ENCODE results near the gene CFAP58.

CFAP58 gene

DNA sequence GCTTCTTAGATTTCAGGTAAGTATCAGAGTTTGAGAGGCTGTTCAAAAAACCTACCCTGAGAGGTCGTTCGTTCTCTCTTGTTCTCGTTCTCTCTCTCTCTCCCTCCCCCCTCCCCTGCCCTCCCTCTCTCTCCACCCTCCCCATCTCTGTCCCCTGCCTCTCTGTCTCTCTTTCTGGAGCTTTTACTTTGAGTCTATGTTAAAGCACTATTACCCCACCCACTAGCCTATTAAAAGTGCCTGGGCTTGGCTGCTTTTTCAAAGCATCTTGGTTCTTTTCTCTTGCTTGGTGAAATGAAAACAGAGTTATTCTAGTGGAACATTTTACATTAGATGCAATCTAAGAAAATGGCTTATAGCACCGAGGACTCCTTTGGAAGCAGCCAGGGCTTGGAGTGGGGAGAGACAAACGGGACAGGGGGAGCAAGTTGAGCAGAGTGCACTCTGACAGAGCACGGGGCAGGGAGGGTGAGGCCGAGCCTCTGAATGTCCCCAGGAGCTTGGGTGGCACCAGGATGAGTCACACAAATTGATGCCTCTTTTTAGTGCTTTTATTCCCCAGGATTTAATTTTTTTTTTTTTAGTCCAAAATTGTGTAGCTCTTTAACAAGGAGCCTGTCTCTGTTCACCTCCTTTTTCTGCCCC is 134.3 kb downstream of the CFAP58 start:
- DNase-seq, result no peak

- DNase-seq, result no peak
These were observed 134.8 kb downstream of the CFAP58 start for GRCh38 chr10:104488439-104488832.

DNA sequence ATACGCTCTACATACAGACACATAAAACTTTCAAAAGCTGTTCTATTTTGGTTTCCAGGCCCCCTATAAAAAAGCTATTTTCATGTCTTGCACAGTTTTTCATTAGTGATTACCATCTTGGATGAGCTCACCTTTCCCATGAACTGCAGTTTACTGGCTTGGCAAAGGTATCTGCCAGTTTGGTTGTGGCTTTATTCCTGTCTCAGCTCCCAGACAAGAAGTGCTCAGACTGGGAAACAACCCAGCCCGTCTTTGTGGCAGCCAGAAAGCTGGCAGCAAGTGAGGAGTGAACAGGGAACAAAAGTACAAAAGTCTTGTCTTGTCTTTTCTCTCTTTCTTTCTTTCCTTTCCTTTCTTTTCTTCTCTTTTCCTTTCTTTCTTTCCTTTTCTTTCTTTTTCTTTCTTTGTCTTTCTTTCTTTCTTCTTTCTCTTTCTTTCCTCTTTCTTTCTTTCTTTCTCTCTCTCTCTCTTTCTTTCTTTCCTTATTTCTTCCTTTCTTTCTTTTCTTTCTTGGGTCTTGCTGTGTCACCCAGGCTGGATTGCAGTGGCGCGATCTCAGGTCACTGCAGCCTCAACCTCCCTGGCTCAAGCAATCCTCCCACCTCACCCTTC is 138.8 kb downstream of the CFAP58 start:
- DNase-seq, result no peak

- DNase-seq, result no peak
These were observed 144.9 kb downstream of the CFAP58 start for GRCh38 chr10:104498347-104499081.

DNA sequence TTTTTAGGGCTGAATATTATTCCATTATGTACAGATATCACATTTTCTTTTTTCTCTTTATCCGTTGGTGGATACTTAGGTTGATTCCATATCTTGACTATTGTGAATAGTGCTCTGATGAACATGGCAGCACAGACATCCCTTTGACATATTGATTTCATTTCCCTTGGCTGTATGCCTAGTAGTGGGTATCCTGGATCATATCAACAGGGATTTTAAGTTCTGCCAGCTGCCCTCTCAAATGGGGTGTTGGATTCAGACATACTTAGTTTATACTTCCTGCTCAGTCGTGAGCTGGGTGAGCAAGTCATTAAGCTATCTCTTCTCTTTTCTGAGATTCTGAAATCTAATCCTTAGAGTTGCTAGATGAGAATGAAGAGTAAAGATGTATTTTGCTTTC is 147.8 kb downstream of the CFAP58 start:
- no peak for DNase-seq

DNA sequence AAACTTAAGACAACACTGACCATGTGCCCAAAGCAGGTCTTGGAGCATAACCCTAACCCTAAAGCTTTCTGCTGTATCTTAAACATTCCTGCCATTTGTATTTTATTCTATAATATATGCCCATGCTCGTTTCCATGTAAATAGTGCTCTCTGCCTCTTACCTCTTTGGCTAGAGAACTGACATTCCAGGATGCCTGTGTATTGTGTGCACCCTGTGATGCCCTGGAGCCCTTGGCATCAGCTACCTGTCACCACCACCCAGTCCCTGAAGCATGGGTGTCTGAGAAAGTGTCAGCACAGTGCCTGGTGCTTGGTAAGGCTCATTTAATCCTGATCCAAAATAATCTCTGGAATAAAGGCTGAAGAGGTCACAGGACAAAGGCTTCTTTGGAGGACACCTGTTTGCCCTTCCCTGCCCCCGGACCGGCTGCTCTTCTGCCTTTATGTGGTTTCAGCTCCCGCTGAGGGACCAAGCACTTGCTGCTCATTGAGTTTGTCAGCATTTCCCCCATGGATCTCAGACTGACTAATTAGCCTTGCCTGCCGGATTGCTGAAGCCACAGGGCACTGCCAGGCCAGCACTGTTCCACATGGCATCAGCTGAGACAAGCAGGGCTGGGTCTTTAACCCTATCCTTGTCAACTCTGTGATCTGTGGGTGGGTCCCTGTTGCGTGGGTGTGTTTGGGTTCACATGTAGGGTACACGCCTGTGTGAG is 148.4 kb downstream of the CFAP58 start:
- DNase-seq, result no peak

DNA sequence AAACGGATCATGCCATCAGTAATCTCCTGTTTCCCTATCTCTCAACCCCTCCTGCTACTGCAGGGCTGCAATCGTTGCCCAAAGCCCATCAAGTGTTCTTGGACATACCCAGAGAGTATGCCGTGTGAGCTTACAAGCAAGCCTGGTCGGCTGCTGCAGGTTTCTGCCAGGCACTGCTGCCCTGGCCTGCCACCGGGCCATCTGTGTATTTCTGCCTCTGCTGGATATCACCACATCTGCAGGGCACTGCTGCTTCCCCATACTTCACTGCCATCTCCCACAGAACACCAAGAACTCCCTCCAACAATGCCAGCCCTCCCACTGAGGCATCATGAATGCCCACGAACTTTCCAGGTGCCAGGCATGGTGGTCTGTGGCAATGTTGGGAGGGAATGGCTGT is 149.3 kb downstream of the CFAP58 start:
- no peak for DNase-seq
